Measurements from ENCODE around the gene PFDN6. TPM values are rescaled to one million over a fixed set of nuclear protein-coding genes. Genes with fewer than 3 reads are reported as not detected.

Gene PFDN6
- total and polyA plus RNA-seq, 9 of the 15 experiments (the other 6 are each of a cell fraction or from before 2014, with no cell fraction given), result 6.8 to 475 (median 216) TPM

DNA sequence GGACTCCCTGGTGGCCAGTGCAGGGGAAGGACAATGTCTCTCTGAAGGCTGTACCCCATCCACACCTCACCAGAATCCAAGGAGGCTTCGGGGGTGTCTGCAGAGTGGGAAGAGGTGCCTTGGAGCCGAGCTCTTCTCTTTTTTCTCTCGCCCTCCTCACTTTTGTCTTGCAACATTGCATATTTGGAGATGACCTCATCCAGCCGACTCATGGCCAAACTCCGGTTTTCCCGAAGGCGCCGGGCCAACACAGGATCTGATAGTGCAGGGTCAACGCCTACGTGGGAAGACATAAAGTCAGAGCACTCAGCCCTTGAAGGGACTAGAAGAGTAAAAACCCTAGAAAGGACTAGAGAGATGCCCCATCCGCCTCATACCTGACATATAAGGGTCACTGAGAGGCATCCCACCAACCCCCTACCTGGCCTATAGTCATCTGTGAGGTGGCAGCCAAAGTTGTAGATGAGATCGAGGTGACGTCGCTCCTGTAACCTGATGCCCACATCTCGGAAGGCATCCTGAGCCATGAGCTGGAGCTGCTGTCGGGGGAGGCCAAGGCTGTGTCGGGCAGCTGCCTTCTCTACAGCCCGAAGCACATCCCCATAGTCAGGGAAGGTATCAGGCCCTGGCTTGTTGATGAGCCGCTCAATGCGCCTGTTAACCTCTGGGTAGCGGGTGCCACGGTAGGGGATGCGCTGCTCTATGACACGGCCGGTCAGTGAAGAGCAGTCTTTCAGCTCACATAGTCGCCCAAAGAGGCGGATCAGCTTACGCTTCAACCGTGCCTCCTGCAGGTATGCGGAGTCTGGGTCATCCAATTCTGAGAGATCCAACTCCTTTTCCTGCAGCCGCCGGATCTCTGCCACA, 31.1 kb downstream of the PFDN6 start (continued):
- TF ChIP-seq, protein P1, sequence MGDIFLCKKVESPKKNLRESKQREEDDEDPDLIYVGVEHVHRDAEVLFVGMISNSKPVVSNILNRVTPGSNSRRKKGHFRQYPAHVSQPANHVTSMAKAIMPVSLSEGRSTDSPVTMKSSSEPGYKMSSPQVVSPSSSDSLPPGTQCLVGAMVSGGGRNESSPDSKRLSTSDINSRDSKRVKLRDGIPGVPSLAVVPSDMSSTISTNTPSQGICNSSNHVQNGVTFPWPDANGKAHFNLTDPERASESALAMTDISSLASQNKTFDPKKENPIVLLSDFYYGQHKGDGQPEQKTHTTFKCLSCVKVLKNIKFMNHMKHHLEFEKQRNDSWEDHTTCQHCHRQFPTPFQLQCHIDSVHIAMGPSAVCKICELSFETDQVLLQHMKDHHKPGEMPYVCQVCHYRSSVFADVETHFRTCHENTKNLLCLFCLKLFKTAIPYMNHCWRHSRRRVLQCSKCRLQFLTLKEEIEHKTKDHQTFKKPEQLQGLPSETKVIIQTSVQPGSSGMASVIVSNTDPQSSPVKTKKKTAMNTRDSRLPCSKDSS (IDR thresholded peaks at IDR 0.05; ENCODE audit: low read depth, partially characterized antibody), result no peak
- TF ChIP-seq POLR2AphosphoS2 (IDR thresholded peaks at IDR 0.05; ENCODE audit: low read length), result no peak
- TF ChIP-seq FOXA3 (CRISPR knock-in tag; conservative IDR thresholded peaks at IDR 0.05 in 1 of 2, IDR thresholded peaks at IDR 0.05 in 1 of 2), result peak in 1 of 2 experiments; percentile 18; a peak in 1 of 4 replicates
- TF ChIP-seq CREM (IDR thresholded peaks at IDR 0.05; ENCODE audit: low read depth), result 0 out of 2 replicates have a peak, but pooled peaks have one; percentile 36
- TF ChIP-seq TOE1 (IDR thresholded peaks at IDR 0.05; ENCODE audit: borderline replicate concordance), result no peak
- no peak for TF ChIP-seq TOE1 (CRISPR knock-in tag; IDR thresholded peaks at IDR 0.05; ENCODE audit: borderline replicate concordance, low read depth)
- TF ChIP-seq SUPT5H (IDR thresholded peaks at IDR 0.05), result no peak; the same call in 1 of the 2 replicates
- no peak for TF ChIP-seq CBFA2T2 (conservative IDR thresholded peaks at IDR 0.05)
- TF ChIP-seq NR2F6 (CRISPR knock-in tag; IDR thresholded peaks at IDR 0.05), result no peak
- TF ChIP-seq, protein P2, sequence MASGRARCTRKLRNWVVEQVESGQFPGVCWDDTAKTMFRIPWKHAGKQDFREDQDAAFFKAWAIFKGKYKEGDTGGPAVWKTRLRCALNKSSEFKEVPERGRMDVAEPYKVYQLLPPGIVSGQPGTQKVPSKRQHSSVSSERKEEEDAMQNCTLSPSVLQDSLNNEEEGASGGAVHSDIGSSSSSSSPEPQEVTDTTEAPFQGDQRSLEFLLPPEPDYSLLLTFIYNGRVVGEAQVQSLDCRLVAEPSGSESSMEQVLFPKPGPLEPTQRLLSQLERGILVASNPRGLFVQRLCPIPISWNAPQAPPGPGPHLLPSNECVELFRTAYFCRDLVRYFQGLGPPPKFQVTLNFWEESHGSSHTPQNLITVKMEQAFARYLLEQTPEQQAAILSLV (tag; IDR thresholded peaks at IDR 0.05), result no peak
- TF ChIP-seq MTA1 (IDR thresholded peaks at IDR 0.05; ENCODE audit: borderline replicate concordance), result no peak
- TF ChIP-seq MAZ (CRISPR knock-in tag; conservative IDR thresholded peaks at IDR 0.05 in 1 of 2, IDR thresholded peaks at IDR 0.05 in 1 of 2), result no peak
- no peak for TF ChIP-seq SREBF2 (CRISPR knock-in tag; IDR thresholded peaks at IDR 0.05)
- peak; percentile 78 for TF ChIP-seq EGR1 (conservative IDR thresholded peaks at IDR 0.05)

All from K562 (cell line).